ENCODE measurements around the gene ZNF532.
"Not testable (repeated sequence)": the region's sequence is repeated elsewhere in the genome, so short reads cannot be mapped to it uniquely, and the experiment has no call there.

ZNF532 gene

GRCh38 chr18:58903533-58903932 lies 38.9 kb downstream of the ZNF532 start:
- DNase-seq = no peak

DNA sequence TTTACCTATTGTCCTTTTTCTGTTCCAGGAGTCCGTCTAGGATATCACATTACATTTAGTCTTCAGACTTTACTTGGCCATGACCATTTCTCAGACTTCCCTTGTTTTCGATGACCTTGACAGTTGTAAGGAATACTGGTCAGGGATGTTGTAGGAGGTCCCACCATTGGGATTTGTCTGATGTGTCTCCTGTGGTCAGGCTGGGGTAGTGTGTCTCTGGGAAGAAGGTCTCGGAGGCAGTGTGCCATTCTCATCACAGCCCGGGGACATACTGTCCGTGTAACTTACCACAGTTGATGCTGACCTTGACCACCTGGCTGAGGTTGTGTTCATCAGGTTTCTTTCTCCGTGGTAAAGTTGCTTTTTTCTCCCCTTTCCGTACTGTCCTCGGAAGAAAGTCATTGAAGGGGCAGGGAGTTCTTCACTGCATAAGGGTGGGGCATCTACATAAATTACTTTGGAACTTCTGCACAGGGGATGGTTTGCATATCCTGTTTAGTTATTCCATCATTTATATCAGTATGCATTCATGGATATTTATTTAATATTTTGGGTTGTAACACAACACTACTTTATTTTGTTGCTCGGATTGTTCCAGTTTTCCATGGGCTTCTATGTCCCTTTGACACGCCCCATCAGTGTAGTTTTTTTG lies 41.2 kb downstream of the ZNF532 start:
- DNase-seq = no peak

DNA sequence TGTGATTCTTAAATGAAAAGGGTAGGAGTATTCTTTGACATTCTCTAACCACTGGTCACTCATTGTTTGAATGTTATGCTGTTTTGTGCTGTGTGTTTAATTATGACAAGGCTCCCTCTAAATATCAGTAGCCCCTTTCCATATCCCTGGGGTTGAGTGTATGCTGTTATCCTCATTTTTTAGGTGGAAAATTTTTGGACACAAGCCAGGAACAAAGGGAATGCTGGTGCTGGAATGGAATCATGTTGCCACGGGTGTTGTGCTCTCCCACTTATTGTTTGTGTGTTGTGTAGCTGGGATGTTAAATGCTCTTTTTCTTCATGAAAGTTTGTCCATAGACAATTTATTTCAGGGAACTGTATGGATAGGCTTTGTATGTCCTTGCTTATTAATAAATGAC lies 43.3 kb downstream of the ZNF532 start:
- DNase-seq = no peak

DNA sequence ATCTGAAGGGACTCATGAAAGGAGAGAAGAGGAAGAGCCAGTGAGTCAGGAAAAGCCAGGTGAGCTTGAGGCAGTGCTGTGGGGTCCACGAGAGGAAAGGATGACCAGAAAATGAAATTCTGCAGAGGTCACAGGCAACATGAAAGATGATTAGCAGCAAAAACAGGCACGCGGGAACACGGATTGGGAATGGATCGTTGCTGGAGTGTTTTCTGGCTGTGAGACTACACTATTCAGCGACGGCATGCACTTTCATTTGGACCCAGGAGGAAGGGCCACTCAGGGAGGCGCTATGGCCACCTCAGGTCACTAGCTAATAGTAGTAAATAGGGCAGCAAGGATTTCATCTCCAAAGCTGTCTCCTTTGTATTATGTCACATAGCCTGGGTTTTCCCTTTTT lies 44.8 kb downstream of the ZNF532 start:
- DNase-seq = no peak

- DNase-seq = no peak
Observed at GRCh38 chr18:58911241-58911640, 46.6 kb downstream of the ZNF532 start.

- DNase-seq = no peak
Observed at GRCh38 chr18:58911766-58912165, 47.1 kb downstream of the ZNF532 start.

DNA sequence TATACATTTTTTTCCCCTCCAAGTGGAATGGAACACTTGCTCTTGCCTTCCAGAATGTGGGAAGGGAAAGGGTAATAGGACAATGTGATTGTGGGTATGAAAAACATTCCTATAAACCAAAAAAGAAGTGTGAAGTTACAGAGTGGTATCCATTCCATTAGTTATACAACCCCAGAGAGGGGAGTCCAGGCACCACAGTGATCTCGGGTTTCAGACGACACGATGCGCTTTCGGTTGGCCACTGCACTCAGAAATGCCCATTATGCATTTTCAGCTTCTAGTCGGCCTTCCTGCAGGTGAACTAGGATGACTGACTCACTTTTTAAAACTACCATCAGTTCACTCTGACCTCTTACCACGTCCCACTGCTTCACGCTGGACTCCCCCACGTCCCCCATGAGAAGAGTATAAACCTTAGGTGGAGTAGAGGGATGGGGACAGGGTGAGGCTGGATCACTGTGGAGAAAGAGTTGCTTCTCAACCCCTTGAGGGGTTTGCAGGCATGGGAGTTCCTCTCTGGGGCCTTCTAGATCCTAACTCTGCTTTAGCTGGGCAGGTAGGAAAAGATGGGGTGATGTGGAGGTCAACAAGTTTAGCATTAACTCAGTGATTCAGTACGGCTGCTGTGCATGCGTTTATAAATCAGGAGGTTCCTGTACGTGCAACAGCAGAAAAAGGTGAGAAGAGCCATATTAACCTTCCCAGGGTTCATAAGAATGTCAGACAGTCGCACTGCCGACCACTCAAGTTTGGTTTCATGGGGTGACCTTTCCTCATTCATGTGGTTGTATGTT lies 50.5 kb downstream of the ZNF532 start:
- DNase-seq = no peak

GRCh38 chr18:58915995-58916394 lies 51.3 kb downstream of the ZNF532 start:
- no peak for DNase-seq

DNA sequence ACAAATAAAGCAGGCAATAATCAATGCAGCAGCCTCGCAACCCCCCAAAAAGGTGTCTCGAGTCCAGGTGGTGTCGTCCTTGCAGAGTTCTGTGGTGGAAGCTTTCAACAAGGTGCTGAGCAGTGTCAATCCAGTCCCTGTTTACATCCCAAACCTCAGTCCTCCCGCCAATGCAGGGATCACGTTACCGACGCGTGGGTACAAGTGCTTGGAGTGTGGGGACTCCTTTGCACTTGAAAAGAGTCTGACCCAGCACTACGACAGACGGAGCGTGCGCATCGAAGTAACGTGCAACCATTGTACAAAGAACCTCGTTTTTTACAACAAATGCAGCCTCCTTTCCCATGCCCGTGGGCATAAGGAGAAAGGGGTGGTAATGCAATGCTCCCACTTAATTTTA lies 55.3 kb downstream of the ZNF532 start:
- not testable (repeated sequence) for DNase-seq

DNA sequence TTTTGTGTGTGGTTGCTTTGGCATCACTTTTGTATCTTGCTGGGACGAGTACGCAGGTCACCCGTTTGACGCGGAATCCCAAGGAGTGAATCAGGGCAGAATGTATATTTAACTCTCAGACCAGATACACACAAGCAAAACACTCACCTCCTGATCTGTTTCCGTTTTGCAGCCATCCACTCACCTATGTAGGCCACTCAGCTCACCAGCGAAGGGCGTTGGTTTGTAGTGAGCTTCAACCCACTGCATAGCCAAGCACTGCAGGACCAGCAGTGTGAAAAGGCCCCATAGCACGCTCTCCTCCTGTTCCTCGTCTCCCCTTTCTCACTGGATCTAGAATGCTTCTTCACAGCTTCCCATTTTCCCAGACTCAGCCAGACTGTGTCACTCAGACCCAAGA lies 58.3 kb downstream of the ZNF532 start:
- no peak for DNase-seq

GRCh38 chr18:58924473-58924872 lies 59.8 kb downstream of the ZNF532 start:
- DNase-seq = no peak

DNA sequence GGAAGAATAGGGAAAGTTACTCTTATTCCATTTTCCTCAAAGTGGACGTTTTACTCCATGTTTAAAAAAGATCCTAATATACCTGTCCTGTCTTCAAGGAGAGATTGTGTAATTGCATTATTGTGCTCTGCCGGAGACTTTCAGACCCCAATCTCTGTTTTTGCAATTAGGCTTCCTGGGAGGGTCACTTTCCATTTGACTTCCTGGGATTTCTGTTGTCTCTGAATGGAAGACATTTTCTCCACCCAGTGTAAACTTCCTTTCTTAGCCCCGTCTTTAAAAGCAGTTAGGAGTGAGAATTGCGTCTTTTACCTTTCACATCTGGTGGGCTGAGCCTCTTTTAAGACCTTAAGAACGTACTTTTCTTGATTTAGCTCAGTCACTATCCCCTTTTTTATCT lies 63.0 kb downstream of the ZNF532 start:
- DNase-seq = no peak

GRCh38 chr18:58928386-58928785 lies 63.7 kb downstream of the ZNF532 start:
- DNase-seq = no peak

- no peak for DNase-seq
Observed at GRCh38 chr18:58929206-58929605, 64.5 kb downstream of the ZNF532 start.

DNA sequence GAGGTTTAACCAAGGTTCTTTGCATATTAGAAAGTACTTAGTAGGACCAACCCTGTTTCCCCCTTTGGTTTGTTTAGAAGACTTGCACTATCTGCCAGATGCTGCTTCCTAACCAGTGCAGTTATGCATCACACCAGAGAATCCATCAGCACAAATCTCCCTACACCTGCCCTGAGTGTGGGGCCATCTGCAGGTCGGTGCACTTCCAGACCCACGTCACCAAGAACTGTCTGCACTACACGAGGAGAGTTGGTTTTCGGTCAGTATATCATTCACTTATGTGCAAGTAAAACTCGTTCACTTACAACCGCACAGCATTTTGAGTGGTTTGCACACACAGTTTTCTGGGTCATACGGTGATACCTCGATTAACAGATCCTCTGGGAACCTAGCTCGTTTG lies 69.7 kb downstream of the ZNF532 start:
- DNase-seq = no peak

DNA sequence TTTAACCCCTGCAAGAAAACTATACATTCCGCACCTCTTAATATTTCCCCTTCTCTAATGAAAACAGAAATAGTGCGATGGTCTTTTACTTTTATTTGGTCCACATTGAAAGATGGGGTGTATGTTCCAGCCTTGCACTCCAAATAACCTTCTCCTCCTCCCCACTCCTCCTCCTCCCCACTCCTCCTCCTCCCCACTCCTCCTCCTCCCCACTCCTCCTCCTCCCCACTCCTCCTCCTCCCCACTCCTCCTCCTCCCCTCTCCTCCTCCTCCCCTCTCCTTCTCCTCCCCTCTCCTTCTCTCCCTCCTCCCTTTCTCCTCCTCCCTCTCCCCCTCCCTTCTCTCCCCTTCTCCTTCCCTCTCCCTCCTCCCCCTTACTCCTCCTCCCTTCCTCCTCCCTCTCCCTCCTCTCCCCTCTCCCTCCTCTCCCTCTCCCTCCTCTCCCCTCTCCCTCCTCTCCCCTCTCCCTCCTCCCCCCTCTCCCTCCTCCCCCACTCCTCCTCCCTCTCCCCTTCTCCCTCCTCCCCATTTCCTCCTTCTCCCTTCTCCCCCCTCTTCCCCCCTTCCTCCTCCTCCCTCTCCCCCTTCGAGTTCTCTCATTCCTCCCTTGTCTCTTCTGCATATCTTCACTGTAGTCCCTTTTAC lies 70.4 kb downstream of the ZNF532 start:
- no peak for DNase-seq

GRCh38 chr18:58937071-58937886 lies 72.6 kb downstream of the ZNF532 start:
- DNase-seq = no peak

GRCh38 chr18:58937887-58938267 lies 73.2 kb downstream of the ZNF532 start:
- no peak for DNase-seq

DNA sequence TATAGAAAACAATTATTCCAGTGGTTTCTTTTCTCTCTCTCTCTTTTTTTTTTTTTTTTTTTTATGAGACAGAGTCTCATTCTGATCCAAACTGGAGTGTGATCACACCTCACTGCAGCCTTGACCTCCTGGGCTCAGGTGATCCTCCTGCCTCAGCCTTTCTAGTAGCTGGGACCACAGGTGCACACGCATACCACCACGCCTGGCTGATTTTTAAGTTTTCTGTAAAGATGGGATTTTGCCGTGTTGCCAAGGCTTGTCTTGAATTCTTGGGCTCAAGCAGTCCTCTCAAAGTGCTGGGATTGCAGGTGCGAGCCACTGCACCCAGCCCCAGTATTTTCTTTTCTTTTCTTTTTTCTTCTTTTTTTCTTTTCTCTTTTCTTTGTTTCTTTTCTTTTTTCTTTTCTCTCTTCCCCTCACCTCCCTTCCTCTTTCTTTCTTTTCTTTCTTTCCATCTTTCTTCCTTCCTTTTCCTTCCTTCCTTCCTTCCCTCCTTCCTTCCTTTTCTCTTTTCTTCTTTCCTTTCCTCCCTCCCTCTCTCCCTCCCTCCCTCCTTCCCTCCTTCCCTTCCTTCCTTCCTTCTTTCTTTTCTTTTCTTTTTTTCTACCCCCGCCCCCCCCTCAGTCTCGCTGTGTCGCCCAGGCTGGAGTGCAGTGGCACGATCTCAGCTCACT lies 76.9 kb downstream of the ZNF532 start:
- no peak for DNase-seq

DNA sequence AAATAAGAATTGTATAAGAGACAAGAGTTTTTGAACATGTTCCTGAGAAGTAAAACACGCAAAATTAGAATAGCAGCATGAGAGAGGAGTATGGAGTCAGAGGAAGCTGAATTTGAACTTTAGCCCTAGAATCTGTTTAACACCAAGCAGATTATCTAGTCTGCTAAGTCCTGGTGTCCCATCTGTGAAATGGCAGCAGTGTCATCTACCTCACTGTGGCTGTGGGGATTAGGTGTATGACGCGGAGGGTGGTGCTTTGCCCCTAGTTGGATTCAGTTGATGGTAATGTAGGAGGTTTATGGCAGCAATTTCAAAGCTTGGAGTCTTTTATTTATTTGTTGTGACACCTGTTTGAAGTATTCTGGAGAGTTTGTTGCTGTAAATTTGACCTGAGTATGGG lies 79.2 kb downstream of the ZNF532 start:
- no peak for DNase-seq

DNA sequence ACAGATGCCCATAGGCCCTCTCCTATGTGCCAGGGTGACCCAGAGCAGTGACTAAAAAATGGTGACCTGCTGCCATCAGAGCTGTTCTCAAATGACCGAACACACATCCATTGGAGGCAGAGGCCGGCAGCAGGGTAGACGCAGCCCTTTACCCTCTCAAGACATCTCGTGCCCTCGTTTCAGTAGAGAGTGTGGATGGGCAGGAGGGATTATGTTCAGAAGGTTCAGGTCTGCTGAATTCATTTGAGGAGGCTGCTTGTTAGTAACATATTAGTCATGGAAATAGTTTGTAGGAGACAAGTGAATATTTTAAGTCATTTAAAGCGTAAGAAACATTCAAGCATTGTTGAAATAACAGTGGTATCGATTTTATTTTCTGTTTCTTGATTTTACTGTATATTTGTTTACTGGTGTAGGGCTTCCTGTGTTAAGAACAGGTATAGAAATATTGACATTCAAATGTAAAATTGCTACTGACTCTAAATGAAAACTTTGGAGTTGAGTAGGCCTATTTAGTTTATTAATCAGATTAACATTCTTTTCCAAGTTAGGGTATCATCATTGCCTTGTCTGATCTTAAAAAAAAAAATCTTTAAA lies 82.6 kb downstream of the ZNF532 start:
- DNase-seq = no peak

DNA sequence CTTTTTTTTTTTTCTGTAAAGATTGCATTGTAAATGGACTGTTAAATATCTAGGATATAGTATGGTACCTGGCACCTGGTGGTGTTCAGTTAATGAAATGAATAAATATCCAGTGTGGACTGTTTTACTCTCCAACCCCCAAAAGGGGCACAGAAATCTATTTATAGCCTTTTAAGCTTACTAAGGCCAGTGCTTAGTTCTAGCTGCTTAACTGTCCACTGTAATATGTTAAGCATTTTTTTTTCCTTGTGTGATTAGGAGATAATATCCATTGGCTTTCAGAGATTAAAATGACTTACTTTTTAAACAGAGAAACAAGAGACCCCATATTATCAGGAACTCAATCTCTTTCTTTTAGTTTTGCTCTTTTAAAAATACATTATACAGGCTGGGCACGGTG lies 84.4 kb downstream of the ZNF532 start:
- DNase-seq = no peak
